Endothelial cell (in vitro differentiated cells): Measurements from ENCODE around the gene DFFB. TPM values are rescaled to one million over a fixed set of nuclear protein-coding genes. Genes with fewer than 3 reads are reported as not detected.

Experiments used
- DNase-seq: peaks from one replicate; pipeline ENCODE4 v3.0.0; 2021; ENCODE audit warnings: low spot score
- H3K27ac Mint-ChIP-seq: one replicate; pipeline ENCODE4 v1.8.0; 2021; ENCODE audit warnings: mixed read lengths, inconsistent platforms; ENCODE audit not compliant: unreplicated experiment
- H3K27me3 Mint-ChIP-seq: one replicate; pipeline ENCODE4 v1.8.0; 2021; ENCODE audit warnings: mild to moderate bottlenecking, moderate library complexity, mixed read lengths, inconsistent platforms; ENCODE audit not compliant: unreplicated experiment
- H3K36me3 Mint-ChIP-seq: one replicate; pipeline ENCODE4 v1.8.0; 2021; ENCODE audit warnings: mild to moderate bottlenecking, low read depth, mixed read lengths, inconsistent platforms; ENCODE audit not compliant: unreplicated experiment
- H3K4me1 Mint-ChIP-seq: one replicate; pipeline ENCODE4 v1.8.0; 2021; ENCODE audit warnings: mild to moderate bottlenecking, mixed read lengths, inconsistent platforms; ENCODE audit not compliant: unreplicated experiment
- H3K4me3 Mint-ChIP-seq: one replicate; pipeline ENCODE4 v1.8.0; 2021; ENCODE audit warnings: mild to moderate bottlenecking, mixed read lengths, inconsistent platforms; ENCODE audit not compliant: unreplicated experiment
- H3K9me3 Mint-ChIP-seq: one replicate; pipeline ENCODE4 v1.8.0; 2021; ENCODE audit warnings: mixed read lengths, inconsistent platforms; ENCODE audit not compliant: unreplicated experiment
- CTCF ChIP-seq: fragments of 200-600 bp; sonication (generic); IDR thresholded peaks from one replicate; pipeline ENCODE4 v1.5.0; 2021; ENCODE audit warnings: antibody characterized with exemption; ENCODE audit not compliant: unreplicated experiment
- total RNA-seq: library from RNA; stranded (reverse); fragmentation: NEBNext Ultra II Directional; extraction: Animal tissue kit (Norgen Biotek cat#: 25700); gene quantifications from one replicate; pipeline ENCODE4 v1.2.1, GENCODE V29; 2021; ENCODE audit not compliant: unreplicated experiment

The DFFB gene
- total RNA-seq, 1 donor from 2014 or later = 6.8 TPM

GRCh38 chr1:3928586-3928985, 71.3 kb downstream of the DFFB start:
- no peak for DNase-seq
- peaks cover 12% of the 10 kb centered on the region for H3K27me3 Mint-ChIP-seq
- peaks cover 19% of the 10 kb centered on the region for H3K9me3 Mint-ChIP-seq
- no peaks in the 10 kb centered on the region for H3K4me1 Mint-ChIP-seq
- no peak overlapping the region for H3K4me3 Mint-ChIP-seq
- peaks cover 21% of the 10 kb centered on the region for H3K36me3 Mint-ChIP-seq
- TF ChIP-seq CTCF = no peak
- H3K27ac Mint-ChIP-seq = no peak overlapping the region

- no peak for TF ChIP-seq CTCF
- Mint-ChIP-seq H3K27me3 (peaks cover 12% of the 10 kb centered on the region), H3K4me3 (no peak overlapping the region), H3K36me3 (peaks cover 21% of the 10 kb centered on the region), H3K27ac (no peak overlapping the region), H3K4me1 (no peaks in the 10 kb centered on the region), H3K9me3 (peaks cover 19% of the 10 kb centered on the region)
- no peak for DNase-seq
These were observed 71.8 kb downstream of the DFFB start for GRCh38 chr1:3929126-3929525.

- no peak for TF ChIP-seq CTCF
- H3K27ac Mint-ChIP-seq = peak overlapping the region; percentile 37
- no peak for DNase-seq
- H3K9me3 Mint-ChIP-seq = peaks cover 19% of the 10 kb centered on the region
- H3K4me1 Mint-ChIP-seq = no peaks in the 10 kb centered on the region
- H3K36me3 Mint-ChIP-seq = peaks cover 21% of the 10 kb centered on the region
- H3K4me3 Mint-ChIP-seq = peak overlapping the region; percentile 76
- H3K27me3 Mint-ChIP-seq = peaks cover 12% of the 10 kb centered on the region
These were observed 73.2 kb downstream of the DFFB start for GRCh38 chr1:3930301-3931006.

- H3K27ac Mint-ChIP-seq = no peak overlapping the region
- H3K9me3 Mint-ChIP-seq = peaks cover 19% of the 10 kb centered on the region
- H3K27me3 Mint-ChIP-seq = peaks cover 12% of the 10 kb centered on the region
- H3K4me1 Mint-ChIP-seq = no peaks in the 10 kb centered on the region
- no peak overlapping the region for H3K4me3 Mint-ChIP-seq
- peaks cover 21% of the 10 kb centered on the region for H3K36me3 Mint-ChIP-seq
- TF ChIP-seq CTCF = no peak
- no peak for DNase-seq
These were observed 74.0 kb downstream of the DFFB start for GRCh38 chr1:3931007-3931912.
